IPS-15b (cell line): ENCODE measurements around the gene CMTM5.
"Not testable (repeated sequence)": the region's sequence is repeated elsewhere in the genome, so short reads cannot be mapped to it uniquely, and the experiment has no call there.

ENCODE experiments used
- H3K27me3 ChIP-seq: one replicate; pipeline ENCODE4 v1.6.1; 2013; ENCODE audit warnings: low read length; ENCODE audit not compliant: control insufficient read depth, insufficient read depth
- H3K36me3 ChIP-seq: one replicate; pipeline ENCODE4 v1.6.1; 2013; ENCODE audit warnings: low read length; ENCODE audit not compliant: control insufficient read depth, insufficient read depth
- H3K4me1 ChIP-seq: one replicate; pipeline ENCODE4 v1.6.1; 2013; ENCODE audit warnings: mild to moderate bottlenecking, low read length; ENCODE audit not compliant: control insufficient read depth, insufficient read depth
- H3K4me3 ChIP-seq: one replicate; pipeline ENCODE4 v1.5.1; 2013; ENCODE audit warnings: low read depth, low read length
- H3K9ac ChIP-seq: one replicate; pipeline ENCODE4 v1.6.1; 2013; ENCODE audit warnings: low read depth, mild to moderate bottlenecking, low read length
- H3K9me3 ChIP-seq: one replicate; pipeline ENCODE4 v1.6.1; 2013; ENCODE audit warnings: mild to moderate bottlenecking, low read length; ENCODE audit not compliant: control insufficient read depth, insufficient read depth

The CMTM5 gene

DNA sequence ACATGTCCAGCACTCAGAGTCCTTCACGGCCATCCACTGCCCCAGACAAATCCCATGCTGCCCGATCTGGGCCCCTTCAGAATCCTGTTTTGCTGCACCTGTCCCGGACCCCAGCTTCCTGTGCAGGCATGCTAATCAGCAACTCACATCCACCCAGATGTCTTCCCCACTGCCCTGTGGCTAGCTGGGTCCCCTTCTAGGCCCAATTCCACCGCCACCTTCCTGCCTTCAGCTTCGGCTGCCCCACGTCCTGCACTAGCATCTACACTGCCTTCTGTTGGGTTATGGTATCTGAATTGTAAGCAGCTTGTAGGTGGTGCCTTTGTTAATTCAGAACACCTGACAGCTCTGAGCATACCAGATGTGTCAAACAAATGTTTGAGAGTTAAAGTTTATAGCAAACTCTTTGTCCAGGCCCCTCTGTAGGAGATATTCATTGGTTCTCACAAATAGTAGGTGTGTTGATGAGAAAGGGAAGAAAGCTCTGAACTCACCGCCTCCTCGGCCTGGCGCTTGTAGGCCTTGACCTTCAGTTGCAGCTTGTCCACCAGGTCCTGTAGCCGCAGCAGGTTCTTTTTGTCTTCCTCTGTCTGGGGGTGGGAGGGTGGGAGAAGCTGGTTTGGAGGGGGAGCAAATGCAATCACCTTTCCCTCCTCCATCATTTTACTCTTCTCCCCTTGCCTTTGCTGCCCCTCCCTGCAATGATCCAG lies 6.0 kb downstream of the CMTM5 start:
- Histone ChIP-seq H3K27me3 (peaks cover 15% of the 10 kb centered on the region), H3K9ac (no peak overlapping the region), H3K9me3 (no peaks in the 10 kb centered on the region), H3K4me3 (no peak overlapping the region), H3K4me1 (peaks cover 2% of the 10 kb centered on the region), H3K36me3 (no peaks in the 10 kb centered on the region)

- Histone ChIP-seq H3K36me3 (no peaks in the 10 kb centered on the region), H3K27me3 (peaks cover 2% of the 10 kb centered on the region), H3K9me3 (no peaks in the 10 kb centered on the region), H3K9ac (no peak overlapping the region), H3K4me3 (no peak overlapping the region), H3K4me1 (peaks cover 2% of the 10 kb centered on the region)
Observed at GRCh38 chr14:23384364-23385080, 7.7 kb downstream of the CMTM5 start.

DNA sequence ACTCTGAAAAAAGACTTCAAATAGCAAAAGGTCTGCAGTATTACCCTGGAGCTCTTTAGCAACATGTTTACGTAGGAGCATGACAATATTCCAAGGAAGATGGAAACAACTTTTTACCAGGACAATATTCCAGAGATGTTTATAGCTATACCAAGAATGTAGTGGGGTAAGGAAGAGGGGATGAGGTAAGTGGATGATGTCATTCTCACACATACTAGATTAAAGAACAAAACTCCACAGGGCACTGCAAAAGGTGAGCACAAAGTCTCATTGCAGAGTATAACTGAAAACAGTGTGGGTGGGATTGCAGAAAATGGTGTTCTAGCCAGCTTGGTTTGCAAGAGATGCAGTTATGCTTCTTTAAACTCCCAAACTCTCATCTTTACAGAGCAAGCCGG lies 8.4 kb downstream of the CMTM5 start:
- H3K36me3 ChIP-seq = no peaks in the 10 kb centered on the region
- H3K27me3 ChIP-seq = no peaks in the 10 kb centered on the region
- no peak overlapping the region for H3K9ac ChIP-seq
- no peak overlapping the region for H3K4me3 ChIP-seq
- no peaks in the 10 kb centered on the region for H3K4me1 ChIP-seq
- H3K9me3 ChIP-seq = no peaks in the 10 kb centered on the region

DNA sequence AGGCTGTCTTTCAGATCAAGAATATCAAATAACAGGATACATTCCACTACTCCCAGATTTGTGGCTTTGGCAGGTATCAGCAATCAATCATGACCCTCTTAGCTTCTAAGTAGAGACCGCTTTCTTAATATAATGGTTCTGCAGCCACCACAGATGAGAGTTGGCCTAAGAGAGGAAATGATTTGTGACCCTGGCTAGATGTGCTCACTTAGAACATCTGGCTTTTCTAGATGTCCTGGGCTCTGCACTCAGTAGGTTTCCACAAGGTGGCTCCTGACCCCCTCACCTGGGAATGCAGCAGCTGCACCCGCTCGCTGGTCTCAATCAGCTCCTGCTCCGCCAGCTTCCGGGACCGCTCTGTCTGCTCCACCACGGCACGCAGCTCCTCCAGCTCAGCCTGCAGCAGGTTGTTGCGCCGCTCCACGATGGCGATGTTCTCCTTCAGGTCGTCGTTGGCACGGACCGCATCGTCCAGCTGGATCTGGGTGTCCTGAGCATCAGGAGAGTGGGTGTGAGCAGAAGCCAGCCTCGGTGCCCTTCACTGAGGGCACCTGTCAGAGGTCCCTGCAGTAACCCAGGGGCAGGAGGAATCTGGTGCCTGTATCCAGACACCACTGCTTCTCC lies 8.9 kb downstream of the CMTM5 start:
- Histone ChIP-seq H3K4me3 (no peak overlapping the region), H3K9ac (no peak overlapping the region), H3K9me3 (no peaks in the 10 kb centered on the region), H3K4me1 (no peaks in the 10 kb centered on the region), H3K36me3 (no peaks in the 10 kb centered on the region), H3K27me3 (no peaks in the 10 kb centered on the region)

DNA sequence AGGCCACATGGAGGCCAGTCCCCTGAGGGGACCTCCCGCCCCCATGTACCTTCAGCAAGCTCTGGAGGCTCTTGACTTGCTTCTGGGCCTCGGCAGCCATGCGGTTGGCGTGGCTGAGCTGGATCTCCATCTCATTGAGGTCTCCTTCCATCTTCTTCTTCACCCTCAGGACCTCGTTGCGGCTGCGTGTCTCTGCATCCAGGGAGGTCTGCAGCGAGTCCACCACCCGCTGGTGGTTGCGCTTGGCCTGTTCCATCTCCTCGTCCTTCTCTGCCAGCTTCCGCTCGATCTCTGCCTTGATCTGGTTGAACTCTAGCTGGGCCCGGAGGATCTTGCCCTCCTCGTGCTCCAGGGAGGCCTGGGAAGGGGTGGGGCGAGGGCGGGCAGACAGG lies 9.4 kb downstream of the CMTM5 start:
- not testable (repeated sequence) for H3K27me3 ChIP-seq, H3K9ac ChIP-seq, H3K36me3 ChIP-seq, H3K4me3 ChIP-seq, H3K9me3 ChIP-seq, H3K4me1 ChIP-seq

GRCh38 chr14:23386999-23387398 lies 10.2 kb downstream of the CMTM5 start:
- Histone ChIP-seq H3K4me1 (no peaks in the 10 kb centered on the region), H3K27me3 (no peaks in the 10 kb centered on the region), H3K9me3 (no peaks in the 10 kb centered on the region), H3K4me3 (no peak overlapping the region), H3K9ac (no peak overlapping the region), H3K36me3 (no peaks in the 10 kb centered on the region)

GRCh38 chr14:23387916-23388882 lies 11.4 kb downstream of the CMTM5 start:
- H3K36me3 ChIP-seq = no peaks in the 10 kb centered on the region

GRCh38 chr14:23388996-23389395 lies 12.2 kb downstream of the CMTM5 start:
- Histone ChIP-seq H3K4me1 (no peaks in the 10 kb centered on the region), H3K9me3 (no peaks in the 10 kb centered on the region), H3K27me3 (peaks cover 2% of the 10 kb centered on the region), H3K9ac (no peak overlapping the region), H3K36me3 (no peaks in the 10 kb centered on the region), H3K4me3 (no peak overlapping the region)

More at GRCh38 chr14:23387916-23388882, 11.4 kb downstream of the CMTM5 start:
- Histone ChIP-seq H3K4me1 (no peaks in the 10 kb centered on the region), H3K9me3 (no peaks in the 10 kb centered on the region), H3K9ac (no peak overlapping the region), H3K4me3 (no peak overlapping the region), H3K27me3 (peaks cover 2% of the 10 kb centered on the region)

- H3K4me1 ChIP-seq = no peaks in the 10 kb centered on the region
- no peak overlapping the region for H3K4me3 ChIP-seq
- peaks cover 2% of the 10 kb centered on the region for H3K27me3 ChIP-seq
- no peak overlapping the region for H3K9ac ChIP-seq
- no peaks in the 10 kb centered on the region for H3K36me3 ChIP-seq
- no peaks in the 10 kb centered on the region for H3K9me3 ChIP-seq
Observed at GRCh38 chr14:23389396-23389795, 12.6 kb downstream of the CMTM5 start.

DNA sequence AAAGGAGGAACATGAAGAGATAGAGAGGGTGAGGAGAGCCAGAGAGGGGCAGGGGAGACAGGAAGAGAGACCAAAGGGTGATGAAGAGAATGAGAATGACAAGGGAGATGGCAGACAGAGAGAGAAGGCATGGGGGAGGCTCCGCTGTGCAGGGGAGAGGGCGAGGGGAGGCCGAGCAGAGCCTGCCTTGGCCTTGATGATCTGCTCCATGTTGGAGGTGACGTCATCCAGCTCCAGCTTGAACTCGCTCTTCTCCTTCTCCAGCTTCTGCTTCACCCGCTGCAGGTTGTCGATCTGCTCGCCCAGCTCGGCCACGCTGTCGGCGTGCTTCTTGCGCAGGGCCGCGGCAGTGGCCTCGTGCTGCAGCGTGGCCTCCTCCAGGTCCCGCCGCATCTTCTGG lies 13.0 kb downstream of the CMTM5 start:
- not testable (repeated sequence) for H3K4me3 ChIP-seq, H3K27me3 ChIP-seq, H3K9me3 ChIP-seq, H3K9ac ChIP-seq, H3K36me3 ChIP-seq, H3K4me1 ChIP-seq

GRCh38 chr14:23392613-23393012 lies 15.8 kb downstream of the CMTM5 start:
- Histone ChIP-seq H3K27me3 (peaks cover 2% of the 10 kb centered on the region), H3K9ac (no peak overlapping the region), H3K36me3 (no peaks in the 10 kb centered on the region), H3K4me1 (no peaks in the 10 kb centered on the region), H3K4me3 (no peak overlapping the region), H3K9me3 (no peaks in the 10 kb centered on the region)
